Karpas-422 (cell line): ENCODE data around the gene GRP. TPM values are rescaled to one million over a fixed set of nuclear protein-coding genes. Genes with fewer than 3 reads are reported as not detected.

Source experiments
- DNase-seq: peaks from one replicate; pipeline ENCODE4 v3.0.0-alpha.2; 2015
- H2AFZ ChIP-seq: fragments of 200-600 bp; sonication (generic); 2 replicates; pipeline ENCODE4 v1.6.1; 2014; ENCODE audit warnings: antibody characterized with exemption, low read length, mixed read lengths
- H3K27ac ChIP-seq: fragments of 200-600 bp; sonication (generic); 2 replicates; pipeline ENCODE4 v1.5.1; 2014; ENCODE audit warnings: mild to moderate bottlenecking, low read length, moderate library complexity
- H3K27me3 ChIP-seq: fragments of 200-600 bp; sonication (generic); 2 replicates; pipeline ENCODE4 v1.6.1; 2014; ENCODE audit warnings: low read length, mixed read lengths
- H3K36me3 ChIP-seq: fragments of 200-600 bp; sonication (generic); 2 replicates; pipeline ENCODE4 v1.6.1; 2014; ENCODE audit warnings: low read length, mixed read lengths; ENCODE audit not compliant: insufficient read depth
- H3K4me1 ChIP-seq: fragments of 200-600 bp; sonication (generic); 2 replicates; pipeline ENCODE4 v1.6.1; 2014; ENCODE audit warnings: mild to moderate bottlenecking, low read length, mixed read lengths
- H3K4me2 ChIP-seq: fragments of 200-600 bp; sonication (generic); 2 replicates; pipeline ENCODE4 v1.6.1; 2014; ENCODE audit warnings: low read length, low read depth, mild to moderate bottlenecking; ENCODE audit not compliant: poor library complexity, severe bottlenecking
- H3K4me3 ChIP-seq: fragments of 200-600 bp; sonication (generic); 2 replicates; pipeline ENCODE4 v1.5.1; 2014; ENCODE audit warnings: mild to moderate bottlenecking, antibody characterized with exemption, low read length, mixed read lengths
- H3K79me2 ChIP-seq: fragments of 200-600 bp; sonication (generic); 2 replicates; pipeline ENCODE4 v1.6.1; 2014; ENCODE audit warnings: mild to moderate bottlenecking, low read length, mixed read lengths
- H3K9ac ChIP-seq: fragments of 200-600 bp; sonication (generic); 2 replicates; pipeline ENCODE4 v1.6.0; 2014; ENCODE audit warnings: low read length
- H3K9me2 ChIP-seq: fragments of 200-600 bp; sonication (generic), shearing (Covaris generic); replicated peaks from 2 replicates; pipeline ENCODE4 v1.6.0; 2014; ENCODE audit warnings: mild to moderate bottlenecking, low read length, moderate library complexity; ENCODE audit not compliant: insufficient read depth
- H3K9me3 ChIP-seq: fragments of 300-700, 200-600 bp; sonication (generic); 2 replicates; pipeline ENCODE4 v1.6.1; 2014; ENCODE audit warnings: low read length, mixed read lengths
- H4K20me1 ChIP-seq: fragments of 200-600 bp; sonication (generic); 2 replicates; pipeline ENCODE4 v1.6.1; 2014; ENCODE audit warnings: mild to moderate bottlenecking, antibody characterized with exemption, low read length, low read depth; ENCODE audit not compliant: insufficient read depth
- total RNA-seq: library from RNA; depleted of rRNA; stranded (reverse); fragments of >200 nt; shearing (Covaris generic); gene quantifications from 2 replicates; pipeline ENCODE4 v1.2.3, GENCODE V29; 2014; ENCODE audit warnings: low replicate concordance; rRNA removed

GRP gene
- total RNA-seq, 1 experiment from 2014 or later: not detected

DNA sequence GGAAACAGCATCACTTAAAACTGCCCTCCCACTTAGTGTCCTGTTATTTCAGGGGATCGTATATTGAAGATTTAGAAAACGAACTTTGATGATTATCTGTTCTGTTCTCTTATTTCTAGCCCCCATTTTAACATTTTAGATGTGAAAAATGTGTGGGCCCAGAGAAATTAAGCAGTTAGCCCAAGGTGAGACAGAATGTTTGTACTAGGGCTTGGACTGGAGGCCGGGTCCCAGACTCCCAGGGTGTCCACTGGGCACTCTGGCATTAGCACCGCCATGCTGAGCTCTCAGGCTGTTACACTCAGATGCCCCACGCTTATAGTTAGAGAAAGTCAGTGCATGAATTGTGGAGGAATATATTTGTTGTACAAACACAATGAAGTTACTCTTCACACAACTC is 58.8 kb downstream of the GRP start:
- no peak overlapping the region for H3K4me3 ChIP-seq
- no peak for DNase-seq
- no peaks in the 10 kb centered on the region for H4K20me1 ChIP-seq
- H2AFZ ChIP-seq: no peak overlapping the region
- no peaks in the 10 kb centered on the region for H3K27me3 ChIP-seq
- no peaks in the 10 kb centered on the region for H3K9me3 ChIP-seq
- no peak overlapping the region for H3K27ac ChIP-seq
- no peak overlapping the region for H3K9ac ChIP-seq
- H3K36me3 ChIP-seq: no peaks in the 10 kb centered on the region
- no peaks in the 10 kb centered on the region for H3K79me2 ChIP-seq
- H3K4me2 ChIP-seq: no peak overlapping the region
- no peaks in the 10 kb centered on the region for H3K4me1 ChIP-seq
- H3K9me2 ChIP-seq: no peaks in the 10 kb centered on the region

DNA sequence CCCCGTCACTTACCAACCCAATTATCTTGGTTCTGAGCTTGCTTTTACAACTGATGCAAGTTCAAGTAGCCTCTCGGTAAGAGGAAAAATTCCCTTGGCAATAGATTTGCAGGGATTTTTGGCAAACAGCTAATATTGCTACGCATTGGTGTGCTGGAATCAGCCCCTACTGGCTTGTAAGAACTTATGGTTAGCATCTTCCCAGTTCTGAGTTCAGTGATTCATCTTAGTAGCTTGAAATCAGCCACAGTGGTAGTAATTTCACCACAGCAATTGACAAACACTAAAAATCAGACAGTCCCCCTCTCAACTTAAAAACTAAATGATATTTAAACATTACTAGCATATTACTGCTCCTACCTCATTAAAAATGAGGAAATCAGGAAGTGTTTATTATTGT is 59.2 kb downstream of the GRP start:
- H2AFZ ChIP-seq: no peak overlapping the region
- H3K9me2 ChIP-seq: no peaks in the 10 kb centered on the region
- no peaks in the 10 kb centered on the region for H4K20me1 ChIP-seq
- no peak overlapping the region for H3K4me2 ChIP-seq
- H3K9me3 ChIP-seq: no peaks in the 10 kb centered on the region
- H3K27ac ChIP-seq: no peak overlapping the region
- no peak overlapping the region for H3K9ac ChIP-seq
- no peak for DNase-seq
- H3K27me3 ChIP-seq: no peaks in the 10 kb centered on the region
- no peaks in the 10 kb centered on the region for H3K4me1 ChIP-seq
- H3K79me2 ChIP-seq: no peaks in the 10 kb centered on the region
- no peaks in the 10 kb centered on the region for H3K36me3 ChIP-seq
- H3K4me3 ChIP-seq: no peak overlapping the region

DNA sequence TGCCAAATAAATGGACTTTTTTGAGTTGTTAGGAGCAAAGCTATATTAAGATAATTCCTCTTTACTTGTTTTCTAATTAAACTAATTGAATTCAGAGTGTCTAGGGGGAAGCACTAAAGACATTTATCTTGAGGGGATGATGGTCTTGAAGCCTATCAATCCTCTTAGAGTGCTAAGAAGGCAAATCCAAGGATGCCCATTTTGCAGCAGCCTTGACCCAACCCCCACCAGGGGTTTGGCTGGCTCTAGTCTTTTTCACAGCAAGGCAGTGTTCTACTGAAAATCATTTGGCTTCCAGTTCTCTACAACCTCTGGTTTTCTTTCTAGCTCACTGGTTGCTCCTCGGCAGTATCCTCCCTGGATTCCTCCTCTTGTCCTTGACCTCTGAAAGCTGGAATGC is 59.8 kb downstream of the GRP start:
- Histone ChIP-seq H3K27me3 (no peaks in the 10 kb centered on the region), H3K36me3 (no peaks in the 10 kb centered on the region), H2AFZ (no peak overlapping the region), H3K4me2 (no peak overlapping the region), H4K20me1 (no peaks in the 10 kb centered on the region), H3K4me1 (no peaks in the 10 kb centered on the region), H3K9me3 (no peaks in the 10 kb centered on the region), H3K9me2 (no peaks in the 10 kb centered on the region), H3K79me2 (no peaks in the 10 kb centered on the region), H3K9ac (no peak overlapping the region), H3K27ac (no peak overlapping the region), H3K4me3 (no peak overlapping the region)
- no peak for DNase-seq

Other genes starting within 250 kb of the GRP start
- gene SEC11C, start 80.3 kb upstream of the GRP start, total RNA-seq: 105 and 164 TPM in 2 replicates
- not detected in 2 replicates for gene RAX, start 53.3 kb downstream of the GRP start, total RNA-seq
- not detected in 2 replicates for gene CPLX4, start 98.5 kb downstream of the GRP start, total RNA-seq
- gene LMAN1, start 139.1 kb downstream of the GRP start, total RNA-seq: 48.2 and 89.7 TPM in 2 replicates